ENCODE data around the gene RCOR1.

Gene RCOR1

DNA sequence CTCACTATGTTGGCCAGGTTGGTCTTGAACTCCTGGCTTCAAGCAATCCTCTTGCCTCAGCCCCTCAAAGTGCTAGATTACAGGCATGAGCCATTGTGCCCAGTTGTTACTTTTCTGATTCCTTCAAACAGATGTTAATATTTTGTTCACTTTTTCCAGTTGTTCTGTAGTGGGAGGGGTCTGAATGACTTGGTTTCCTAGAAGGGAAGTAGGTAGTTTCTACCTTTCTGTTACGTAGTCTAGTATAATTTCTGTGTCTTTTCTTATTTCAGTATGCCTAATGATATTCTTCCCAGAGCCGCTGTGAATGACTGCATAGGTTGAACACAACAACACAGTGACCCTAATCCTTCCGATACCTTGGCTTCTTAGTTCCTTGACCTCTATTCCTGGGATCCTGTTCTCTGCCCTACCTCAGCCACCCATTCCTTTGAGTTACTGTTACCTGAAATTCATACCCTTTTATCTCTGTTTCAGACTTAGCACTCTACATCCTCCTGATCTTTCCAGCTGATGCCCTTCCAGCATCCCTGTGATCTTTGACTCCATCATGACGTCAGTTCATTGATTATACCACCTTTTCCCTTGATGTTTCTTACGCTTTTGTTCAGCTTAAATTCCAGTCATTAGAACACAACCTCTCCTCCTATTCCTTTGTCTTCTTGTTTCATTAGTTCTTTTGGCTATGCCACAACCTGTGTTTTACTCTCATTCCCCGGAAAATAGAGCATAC is 33.3 kb downstream of the RCOR1 start:
- ChIA-PET CTCF (interaction anchor here (1.0 to 1.3 kb wide), 3 partner anchors 10 to 31 kb away, joined by 3 to 7 read pairs (median 4); no protein-coding TSS in a partner anchor), POLR2A (no interaction called here)
- DNase-seq (ENCODE audit: low read depth, low spot score) = no peak
- no peak overlapping the region for H3K4me3 ChIP-seq (ENCODE audit: low read depth, low read length)
- TF ChIP-seq CTCF (IDR thresholded peaks at IDR 0.05; ENCODE audit: insufficient read depth, low read length, missing control alignments) = no peak

DNA sequence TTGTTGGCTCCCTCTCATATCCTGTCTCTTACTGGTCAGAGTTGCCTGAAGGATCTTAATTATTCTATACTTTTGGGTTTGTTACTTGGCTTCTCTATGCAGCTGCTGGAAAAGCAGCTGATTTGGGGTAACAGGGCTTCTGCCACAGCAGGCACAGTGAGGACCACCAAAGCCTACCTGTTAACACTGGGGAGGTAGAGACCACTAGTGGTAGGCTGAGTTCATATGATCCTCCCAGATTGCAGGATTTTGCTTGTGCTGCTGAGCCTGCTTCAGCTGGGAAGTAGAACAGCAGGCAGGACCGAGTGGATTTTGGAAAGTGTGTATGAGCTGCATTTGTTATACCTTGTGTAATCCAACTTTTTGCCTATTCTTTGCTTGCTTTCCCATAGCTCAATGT is 34.1 kb downstream of the RCOR1 start:
- no peak for DNase-seq (ENCODE audit: low read depth, low spot score)
- no peak overlapping the region for H3K4me3 ChIP-seq (ENCODE audit: low read depth, low read length)
- CTCF ChIA-PET = interaction anchor here (1.3 kb wide), 2 partner anchors 11 to 32 kb away, joined by 3 to 7 read pairs; no protein-coding TSS in a partner anchor
- TF ChIP-seq CTCF (IDR thresholded peaks at IDR 0.05; ENCODE audit: insufficient read depth, low read length, missing control alignments) = no peak
- POLR2A ChIA-PET = no interaction called here

DNA sequence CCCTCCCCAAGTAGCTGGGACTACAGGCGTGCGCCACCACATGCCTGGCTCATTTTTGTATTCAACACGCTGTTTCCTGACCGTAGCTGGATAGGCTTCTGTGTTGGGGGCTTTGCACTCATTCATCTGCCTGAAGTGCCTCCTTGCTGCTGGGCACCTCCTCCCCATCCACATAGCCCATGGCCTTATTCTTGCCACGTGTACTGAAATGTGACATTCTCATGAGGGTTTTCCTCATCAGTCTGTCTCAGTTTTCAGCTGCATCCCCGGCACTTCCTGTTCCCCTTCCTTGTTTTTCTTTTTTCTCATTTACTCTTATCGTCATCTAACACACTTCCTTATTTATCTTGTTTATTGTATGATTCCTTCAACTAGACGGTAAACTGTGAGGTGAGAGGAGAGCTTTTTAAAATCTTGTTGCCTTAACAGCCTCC is 36.6 kb downstream of the RCOR1 start:
- no peak for TF ChIP-seq CTCF (IDR thresholded peaks at IDR 0.05; ENCODE audit: insufficient read depth, low read length, missing control alignments)
- no peak overlapping the region for H3K4me3 ChIP-seq (ENCODE audit: low read depth, low read length)
- POLR2A ChIA-PET = no interaction called here

GRCh38 chr14:102629808-102630350 is 37.4 kb downstream of the RCOR1 start:
- no peak overlapping the region for H3K4me3 ChIP-seq (ENCODE audit: low read depth, low read length)
- DNase-seq (ENCODE audit: low read depth, low spot score) = no peak
- CTCF ChIA-PET = interaction anchor here (0.8 to 1.4 kb wide), 6 partner anchors 14 to 105 kb away, joined by 3 to 6 read pairs (median 3); no protein-coding TSS in a partner anchor
- TF ChIP-seq CTCF (IDR thresholded peaks at IDR 0.05; ENCODE audit: insufficient read depth, low read length, missing control alignments) = no peak
- POLR2A ChIA-PET = no interaction called here

More for the DNA sequence above, 36.6 kb downstream of the RCOR1 start:
- CTCF ChIA-PET = interaction anchor here (1.0 to 1.4 kb wide), 4 partner anchors 18 to 104 kb away, joined by 3 to 6 read pairs (median 4); no protein-coding TSS in a partner anchor
- DNase-seq (ENCODE audit: low read depth, low spot score) = no peak

- ChIA-PET CTCF (interaction anchor here (1.3 to 1.4 kb wide), 2 partner anchors 16 to 36 kb away, joined by 3 to 4 read pairs; no protein-coding TSS in a partner anchor), POLR2A (no interaction called here)
- TF ChIP-seq CTCF (IDR thresholded peaks at IDR 0.05; ENCODE audit: insufficient read depth, low read length, missing control alignments) = no peak
- DNase-seq (ENCODE audit: low read depth, low spot score) = no peak
- no peak overlapping the region for H3K4me3 ChIP-seq (ENCODE audit: low read depth, low read length)
Observed at GRCh38 chr14:102630405-102630804, 38.0 kb downstream of the RCOR1 start.

GRCh38 chr14:102630881-102631280 is 38.4 kb downstream of the RCOR1 start:
- ChIA-PET CTCF (interaction anchor here (1.4 kb wide), 1 partner anchor 16 kb away, joined by 3 read pairs; no protein-coding TSS in a partner anchor), POLR2A (no interaction called here)
- TF ChIP-seq CTCF (IDR thresholded peaks at IDR 0.05; ENCODE audit: insufficient read depth, low read length, missing control alignments) = no peak
- no peak for DNase-seq (ENCODE audit: low read depth, low spot score)
- no peak overlapping the region for H3K4me3 ChIP-seq (ENCODE audit: low read depth, low read length)

Data from AG04449 (cell line).